ENCODE data around the gene CD86. TPM values are rescaled to one million over a fixed set of nuclear protein-coding genes. Genes with fewer than 3 reads are reported as not detected.

The CD86 gene
- polyA plus RNA-seq, 2 of the 4 experiments (the other 2 are of a cell fraction): 0.12 TPM; not detected in 1

GRCh38 chr3:122082357-122082756 lies 27.2 kb downstream of the CD86 start:
- ChIA-PET POLR2A (no interaction called here), CTCF (no interaction called here)
- Histone ChIP-seq H3K27ac (no peak overlapping the region), H3K4me2 (no peak overlapping the region), H3K4me3 (no peak overlapping the region), H3K4me1 (no peaks in the 10 kb centered on the region), H3K9me3 (no peaks in the 10 kb centered on the region)
- FAIRE-seq (no peak), ATAC-seq (no peak), DNase-seq (ENCODE audit: low read depth in 1 of 2, low spot score in 1 of 2) (no peak)
- WGBS (ENCODE audit: missing lambda C conversion rate): 17% methylated on average over 3 of the region's 3 CpGs
- TF ChIP-seq ZNF302 (CRISPR knock-in tag; IDR thresholded peaks at IDR 0.05): no peak
- TF ChIP-seq, protein P1, sequence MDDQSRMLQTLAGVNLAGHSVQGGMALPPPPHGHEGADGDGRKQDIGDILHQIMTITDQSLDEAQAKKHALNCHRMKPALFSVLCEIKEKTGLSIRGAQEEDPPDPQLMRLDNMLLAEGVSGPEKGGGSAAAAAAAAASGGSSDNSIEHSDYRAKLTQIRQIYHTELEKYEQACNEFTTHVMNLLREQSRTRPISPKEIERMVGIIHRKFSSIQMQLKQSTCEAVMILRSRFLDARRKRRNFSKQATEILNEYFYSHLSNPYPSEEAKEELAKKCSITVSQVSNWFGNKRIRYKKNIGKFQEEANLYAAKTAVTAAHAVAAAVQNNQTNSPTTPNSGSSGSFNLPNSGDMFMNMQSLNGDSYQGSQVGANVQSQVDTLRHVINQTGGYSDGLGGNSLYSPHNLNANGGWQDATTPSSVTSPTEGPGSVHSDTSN (IDR thresholded peaks at IDR 0.05): no peak
- no peak for TF ChIP-seq HEYL (CRISPR knock-in tag; IDR thresholded peaks at IDR 0.05)
- no peak for TF ChIP-seq CEBPB (IDR thresholded peaks at IDR 0.05)
- TF ChIP-seq JUNB (IDR thresholded peaks at IDR 0.05): no peak
- TF ChIP-seq POLR2A (IDR thresholded peaks at IDR 0.05; ENCODE audit: low read length): no peak
- no peak for TF ChIP-seq EHF (CRISPR knock-in tag; IDR thresholded peaks at IDR 0.05)

- H3K9me3 ChIP-seq: no peaks in the 10 kb centered on the region
- ATAC-seq (no peak), FAIRE-seq (no peak), DNase-seq (ENCODE audit: low read depth in 1 of 2, low spot score in 1 of 2) (no peak)
- CTCF ChIA-PET: no interaction called here
- TF ChIP-seq JUN (IDR thresholded peaks at IDR 0.05): no peak
- POLR2A ChIA-PET: no interaction called here
- H3K4me2 ChIP-seq: no peak overlapping the region
- no peaks in the 10 kb centered on the region for H3K4me1 ChIP-seq
- H3K27ac ChIP-seq: no peak overlapping the region
- no peak overlapping the region for H3K4me3 ChIP-seq
- WGBS (ENCODE audit: missing lambda C conversion rate): 5% methylated on average over 2 of the region's 2 CpGs
Observed at GRCh38 chr3:122084799-122085198, 29.6 kb downstream of the CD86 start.

DNA sequence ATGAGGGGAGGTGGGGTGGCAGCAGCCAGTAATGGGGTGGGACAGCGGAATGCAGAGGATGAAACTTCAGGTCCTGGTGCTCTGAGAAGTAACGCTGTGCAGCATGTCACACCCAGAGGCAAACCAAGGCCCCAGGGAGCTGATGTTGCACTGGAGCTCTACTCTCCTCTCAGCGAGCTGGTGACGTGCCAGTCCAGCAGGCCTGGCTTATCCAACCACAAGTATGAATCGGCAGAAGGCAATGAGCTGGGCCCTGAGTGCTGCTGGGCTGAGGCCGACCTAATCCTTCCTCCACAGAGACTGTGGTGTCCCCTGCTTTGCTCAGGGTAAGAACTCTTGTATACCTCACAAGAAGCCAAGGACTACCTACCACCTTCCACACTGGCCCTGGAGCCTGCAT lies 30.5 kb downstream of the CD86 start:
- FAIRE-seq (no peak), DNase-seq (ENCODE audit: low read depth in 1 of 2, low spot score in 1 of 2) (no peak), ATAC-seq (no peak)
- no peaks in the 10 kb centered on the region for H3K4me1 ChIP-seq
- H3K27ac ChIP-seq: no peak overlapping the region
- WGBS (ENCODE audit: missing lambda C conversion rate): 48% methylated on average over 6 of the region's 6 CpGs
- no peak overlapping the region for H3K4me3 ChIP-seq
- no peaks in the 10 kb centered on the region for H3K9me3 ChIP-seq
- H3K4me2 ChIP-seq: no peak overlapping the region
- ChIA-PET CTCF (interaction anchor here (0.7 kb wide), 1 partner anchor 16 kb away, joined by 5 read pairs; no protein-coding TSS in a partner anchor), POLR2A (no interaction called here)
- TF ChIP-seq, protein P2, sequence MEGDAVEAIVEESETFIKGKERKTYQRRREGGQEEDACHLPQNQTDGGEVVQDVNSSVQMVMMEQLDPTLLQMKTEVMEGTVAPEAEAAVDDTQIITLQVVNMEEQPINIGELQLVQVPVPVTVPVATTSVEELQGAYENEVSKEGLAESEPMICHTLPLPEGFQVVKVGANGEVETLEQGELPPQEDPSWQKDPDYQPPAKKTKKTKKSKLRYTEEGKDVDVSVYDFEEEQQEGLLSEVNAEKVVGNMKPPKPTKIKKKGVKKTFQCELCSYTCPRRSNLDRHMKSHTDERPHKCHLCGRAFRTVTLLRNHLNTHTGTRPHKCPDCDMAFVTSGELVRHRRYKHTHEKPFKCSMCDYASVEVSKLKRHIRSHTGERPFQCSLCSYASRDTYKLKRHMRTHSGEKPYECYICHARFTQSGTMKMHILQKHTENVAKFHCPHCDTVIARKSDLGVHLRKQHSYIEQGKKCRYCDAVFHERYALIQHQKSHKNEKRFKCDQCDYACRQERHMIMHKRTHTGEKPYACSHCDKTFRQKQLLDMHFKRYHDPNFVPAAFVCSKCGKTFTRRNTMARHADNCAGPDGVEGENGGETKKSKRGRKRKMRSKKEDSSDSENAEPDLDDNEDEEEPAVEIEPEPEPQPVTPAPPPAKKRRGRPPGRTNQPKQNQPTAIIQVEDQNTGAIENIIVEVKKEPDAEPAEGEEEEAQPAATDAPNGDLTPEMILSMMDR (IDR thresholded peaks at IDR 0.05): no peak
- TF ChIP-seq KDM5A (IDR thresholded peaks at IDR 0.05) (no peak), RFX5 (IDR thresholded peaks at IDR 0.05) (no peak), ZSCAN20 (CRISPR knock-in tag; IDR thresholded peaks at IDR 0.05) (no peak), HES2 (IDR thresholded peaks at IDR 0.05) (no peak), EHF (CRISPR knock-in tag; IDR thresholded peaks at IDR 0.05) (no peak), HOXB5 (CRISPR knock-in tag; IDR thresholded peaks at IDR 0.05) (no peak), EP300 (IDR thresholded peaks at IDR 0.05) (no peak), NPAS2 (CRISPR knock-in tag; IDR thresholded peaks at IDR 0.05; ENCODE audit: borderline replicate concordance) (no peak), ZFP36 (IDR thresholded peaks at IDR 0.05; ENCODE audit: borderline replicate concordance, partially characterized antibody) (no peak), FOSL2 (IDR thresholded peaks at IDR 0.05) (no peak), FOSL2 (CRISPR knock-in tag; IDR thresholded peaks at IDR 0.05) (no peak), NR3C1 (IDR thresholded peaks at IDR 0.05) (no peak), HOXA7 (CRISPR knock-in tag; IDR thresholded peaks at IDR 0.05) (no peak), BHLHE40 (IDR thresholded peaks at IDR 0.05; ENCODE audit: low read depth, low read length) (no peak), CEBPB (IDR thresholded peaks at IDR 0.05) (no peak)
- TF ChIP-seq, protein P3, sequence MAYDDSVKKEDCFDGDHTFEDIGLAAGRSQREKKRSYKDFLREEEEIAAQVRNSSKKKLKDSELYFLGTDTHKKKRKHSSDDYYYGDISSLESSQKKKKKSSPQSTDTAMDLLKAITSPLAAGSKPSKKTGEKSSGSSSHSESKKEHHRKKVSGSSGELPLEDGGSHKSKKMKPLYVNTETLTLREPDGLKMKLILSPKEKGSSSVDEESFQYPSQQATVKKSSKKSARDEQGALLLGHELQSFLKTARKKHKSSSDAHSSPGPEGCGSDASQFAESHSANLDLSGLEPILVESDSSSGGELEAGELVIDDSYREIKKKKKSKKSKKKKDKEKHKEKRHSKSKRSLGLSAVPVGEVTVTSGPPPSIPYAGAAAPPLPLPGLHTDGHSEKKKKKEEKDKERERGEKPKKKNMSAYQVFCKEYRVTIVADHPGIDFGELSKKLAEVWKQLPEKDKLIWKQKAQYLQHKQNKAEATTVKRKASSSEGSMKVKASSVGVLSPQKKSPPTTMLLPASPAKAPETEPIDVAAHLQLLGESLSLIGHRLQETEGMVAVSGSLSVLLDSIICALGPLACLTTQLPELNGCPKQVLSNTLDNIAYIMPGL (CRISPR knock-in tag; IDR thresholded peaks at IDR 0.05; ENCODE audit: borderline replicate concordance): no peak

All from A549 (cell line).